NCI-H69 (cell line): Measurements from ENCODE around the gene DSCAM.

Experiments
- DNase-seq: peaks from one replicate; lab custom pipeline; 2025; lab: John Stamatoyannopoulos, UW

DSCAM gene

DNA sequence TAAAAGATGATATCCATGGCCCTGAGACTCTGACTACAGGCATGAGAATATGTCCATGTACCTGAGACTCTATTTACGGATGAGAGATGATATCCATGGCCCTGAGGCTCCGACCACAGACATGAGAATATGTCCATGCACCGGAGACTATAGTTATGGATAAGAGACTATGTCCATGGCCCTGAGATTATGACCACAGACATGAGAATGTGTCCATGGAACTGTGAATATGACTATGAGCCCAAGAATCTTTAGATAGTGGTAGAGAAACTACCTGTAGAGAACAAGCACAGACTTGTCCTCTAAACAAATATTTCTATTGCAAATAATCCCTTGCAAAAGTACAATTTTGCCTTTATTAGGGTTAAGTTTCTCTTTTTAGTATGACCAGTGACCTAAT is 716.5 kb downstream of the DSCAM start:
- DNase-seq, result no peak

DNA sequence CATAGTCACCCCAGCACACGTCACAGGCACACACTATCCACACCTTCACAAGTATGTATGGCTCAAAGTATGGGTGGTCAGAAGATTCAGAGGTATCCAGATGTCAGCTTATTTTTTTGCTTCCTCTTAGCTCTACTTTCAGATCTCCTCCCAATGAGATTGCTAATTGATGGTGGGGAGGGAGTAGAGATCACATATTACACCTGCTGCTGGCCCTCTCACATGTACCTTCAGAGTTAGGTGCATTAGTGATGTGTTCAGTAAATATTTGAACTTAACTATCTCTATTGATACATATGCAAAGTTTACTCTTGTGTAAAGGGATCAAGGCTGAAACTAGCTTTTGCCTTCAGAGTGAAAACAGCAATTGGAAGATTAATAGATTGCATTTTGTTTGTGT is 717.1 kb downstream of the DSCAM start:
- DNase-seq, result no peak

DNA sequence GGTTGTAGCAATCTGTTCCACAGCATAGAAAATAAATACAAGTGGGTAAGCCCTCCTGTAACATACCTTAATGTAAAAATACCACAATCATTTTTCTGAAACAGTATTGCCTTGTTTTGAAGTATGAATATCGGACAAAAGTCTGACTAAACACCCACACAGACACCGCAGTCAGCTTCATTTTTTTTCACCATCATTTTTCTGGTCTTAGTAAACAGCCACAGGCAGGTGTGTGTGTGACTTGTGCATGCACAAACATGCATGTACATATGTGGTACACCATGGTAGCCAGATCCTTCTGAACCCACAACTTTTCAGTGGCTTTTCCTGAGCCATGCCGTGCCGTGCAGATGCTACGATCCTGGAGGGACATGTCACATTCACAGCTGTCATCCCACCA is 718.1 kb downstream of the DSCAM start:
- DNase-seq, result no peak

DNA sequence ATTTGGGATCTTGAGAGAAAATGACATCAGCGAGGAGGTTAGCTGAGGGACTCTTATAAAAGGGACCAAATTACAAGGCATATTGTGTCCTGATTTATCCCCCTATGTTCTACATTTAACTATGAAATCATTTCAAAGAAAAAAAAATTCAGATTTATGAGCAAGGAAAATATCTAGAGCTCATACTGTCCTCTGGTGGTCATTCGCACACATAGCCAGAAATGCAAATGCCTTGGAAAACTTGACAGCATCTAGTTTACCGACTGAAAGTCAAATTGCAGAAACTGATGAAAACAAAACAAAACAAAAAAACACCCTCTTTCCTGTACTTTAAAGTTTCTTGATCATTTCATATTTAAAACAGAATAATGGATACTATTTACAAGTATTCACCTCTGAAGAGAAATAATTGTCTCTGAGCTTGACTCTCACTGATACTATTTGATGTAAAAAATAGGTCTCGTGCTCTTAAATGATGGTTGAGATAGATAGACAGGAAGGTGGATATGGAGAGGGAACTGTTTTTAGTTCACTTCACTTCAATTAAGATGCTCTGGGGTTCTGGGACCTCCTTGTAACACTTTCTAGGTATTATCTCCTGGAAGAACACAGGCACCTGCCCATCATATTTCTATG is 725.9 kb downstream of the DSCAM start:
- DNase-seq, result peak; percentile 69

DNA sequence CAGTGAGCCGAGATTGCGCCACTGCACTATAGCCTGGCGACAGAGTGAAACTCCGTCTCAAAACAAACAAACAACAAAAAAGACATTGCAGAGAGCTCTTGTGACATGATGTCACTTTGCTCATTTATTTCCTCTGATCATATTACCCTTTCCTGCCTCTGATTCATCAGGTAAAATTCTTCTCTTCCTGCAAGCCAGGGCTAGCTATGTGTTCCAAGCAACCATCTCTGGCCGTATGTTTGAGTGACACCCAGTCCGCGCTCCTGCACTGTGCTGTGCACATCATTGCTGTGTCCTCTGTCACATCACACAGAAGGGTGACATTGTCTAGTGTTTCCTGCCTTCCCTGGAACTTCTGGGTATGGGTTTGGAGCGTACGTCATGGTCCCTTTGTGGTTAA is 728.4 kb downstream of the DSCAM start:
- no peak for DNase-seq

DNA sequence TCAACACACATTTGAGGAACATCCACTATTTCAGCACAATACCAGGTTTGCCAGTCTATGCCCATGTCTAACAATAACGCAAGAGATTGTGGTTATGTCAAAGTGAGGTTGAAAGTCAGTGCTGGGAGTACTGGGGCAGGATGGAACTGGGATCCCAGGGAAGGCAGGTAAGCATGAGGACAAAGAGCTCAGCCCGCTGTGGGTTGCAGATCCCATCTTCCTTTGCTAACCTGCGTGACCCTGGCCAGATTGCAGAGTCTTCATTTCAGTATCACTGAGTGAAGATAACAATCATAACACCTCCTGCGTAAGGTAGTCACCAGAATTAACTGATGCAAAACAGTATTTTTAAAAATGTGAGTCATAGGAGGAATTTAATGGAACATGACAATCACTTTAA is 729.7 kb downstream of the DSCAM start:
- no peak for DNase-seq

DNA sequence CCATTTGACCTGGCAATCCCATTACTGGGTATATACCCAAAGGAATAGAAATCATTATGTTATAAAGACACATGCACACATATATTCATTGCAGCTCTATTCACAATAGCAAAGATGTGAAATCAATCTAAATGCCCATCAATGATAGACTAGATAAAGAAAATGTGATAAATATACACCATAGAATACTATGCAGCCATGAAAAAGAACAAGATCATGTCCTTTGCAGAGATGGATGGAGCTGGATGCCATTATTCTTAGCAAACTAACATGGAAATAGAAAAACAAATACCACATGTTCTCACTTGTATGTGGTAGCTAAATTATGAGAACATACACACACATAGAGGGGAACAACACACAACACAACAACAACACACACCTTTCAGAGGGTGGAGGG is 731.2 kb downstream of the DSCAM start:
- DNase-seq, result no peak

DNA sequence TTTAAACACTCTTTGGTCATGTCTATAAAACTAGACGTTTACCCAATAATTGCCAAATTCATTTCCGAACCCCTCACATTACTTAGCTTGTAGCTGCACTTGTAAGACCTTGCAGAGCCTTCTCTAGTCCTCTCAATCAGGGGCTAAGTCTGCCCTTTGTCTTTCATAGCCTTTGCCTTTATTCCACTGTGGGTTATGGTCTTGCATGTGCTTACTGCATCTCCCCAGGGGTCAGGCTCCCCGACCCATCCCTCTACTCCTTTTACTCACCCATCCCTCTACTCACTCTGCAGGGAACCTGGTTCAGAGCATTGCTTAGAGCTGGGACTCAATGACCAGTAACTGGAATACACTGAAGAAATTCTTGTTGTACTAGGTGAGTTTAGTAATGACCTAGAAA is 744.3 kb downstream of the DSCAM start:
- DNase-seq, result peak; percentile 48

DNA sequence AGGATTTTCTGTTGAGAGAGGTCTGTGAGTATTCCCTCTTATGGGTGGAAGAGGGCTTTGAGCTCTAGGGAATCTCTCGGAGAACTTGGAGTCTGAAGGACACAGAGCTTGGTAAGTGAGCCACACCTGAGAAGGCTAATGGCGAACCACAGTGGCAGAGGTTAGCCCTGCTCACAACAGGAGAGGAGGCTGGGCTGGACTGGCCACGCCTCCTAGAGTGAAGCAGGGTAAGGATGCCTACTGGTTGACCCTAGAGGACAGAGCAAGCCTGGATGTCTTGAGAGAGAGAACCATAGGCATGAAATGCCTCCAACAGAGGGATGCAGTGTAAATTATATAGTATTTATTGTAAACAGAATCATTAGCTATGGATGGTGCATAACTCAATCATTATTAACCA is 747.1 kb downstream of the DSCAM start:
- no peak for DNase-seq

DNA sequence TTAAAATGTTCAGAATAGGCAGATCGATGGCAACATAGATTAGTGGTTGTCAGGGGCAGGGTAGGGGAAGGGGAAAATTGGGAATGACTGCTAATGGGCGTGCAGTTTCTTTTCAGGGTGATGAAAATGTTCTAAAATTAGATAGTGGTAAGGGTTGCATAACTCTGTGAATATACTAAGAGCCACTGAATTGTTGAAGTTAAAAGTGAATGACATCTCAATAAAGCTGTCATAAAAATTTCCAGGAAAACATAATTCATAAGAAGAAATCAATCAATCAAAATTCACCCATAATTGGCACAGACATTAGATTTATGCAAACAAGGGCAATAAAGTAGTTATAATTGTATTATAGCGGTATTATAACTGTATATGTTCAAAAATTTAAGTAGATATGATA is 751.5 kb downstream of the DSCAM start:
- no peak for DNase-seq

DNA sequence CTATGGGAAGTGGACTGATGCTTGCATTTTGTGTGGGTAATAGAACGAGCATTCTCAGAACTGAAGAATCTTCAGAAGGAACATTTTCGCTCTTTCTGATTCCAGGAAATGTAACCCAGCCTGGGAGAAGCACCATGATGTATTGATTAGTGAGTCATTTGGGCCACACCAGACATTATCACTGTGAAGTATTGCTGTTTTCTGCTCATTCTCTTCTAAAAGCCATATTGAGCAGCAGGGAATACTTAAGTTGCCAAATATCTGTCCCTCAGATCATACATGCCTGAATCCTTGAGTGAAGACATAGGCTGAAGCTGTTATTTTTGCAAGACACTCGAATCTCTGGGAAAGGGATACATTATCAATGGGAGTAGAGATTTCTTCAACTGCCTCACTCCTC is 766.6 kb downstream of the DSCAM start:
- no peak for DNase-seq

DNA sequence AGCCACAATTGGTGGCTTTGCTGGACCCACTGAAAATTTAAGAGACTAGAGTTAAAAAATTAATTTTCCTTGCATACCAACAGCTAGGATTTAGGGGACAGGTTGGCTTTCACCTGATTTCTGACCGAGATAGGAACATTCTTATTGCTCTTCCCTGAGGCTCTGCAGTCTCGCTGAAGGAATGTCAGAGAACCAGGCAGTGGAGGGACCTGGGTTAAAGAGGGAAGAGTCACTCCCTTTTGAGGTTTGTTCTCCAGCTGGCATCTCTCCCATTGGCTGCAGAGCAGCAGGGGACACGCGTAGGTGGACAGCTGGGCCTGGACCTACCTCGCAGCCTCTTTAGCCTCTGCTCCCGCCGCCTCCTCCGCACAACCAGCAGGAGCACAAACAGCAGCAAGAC is 772.2 kb downstream of the DSCAM start:
- DNase-seq, result no peak

DNA sequence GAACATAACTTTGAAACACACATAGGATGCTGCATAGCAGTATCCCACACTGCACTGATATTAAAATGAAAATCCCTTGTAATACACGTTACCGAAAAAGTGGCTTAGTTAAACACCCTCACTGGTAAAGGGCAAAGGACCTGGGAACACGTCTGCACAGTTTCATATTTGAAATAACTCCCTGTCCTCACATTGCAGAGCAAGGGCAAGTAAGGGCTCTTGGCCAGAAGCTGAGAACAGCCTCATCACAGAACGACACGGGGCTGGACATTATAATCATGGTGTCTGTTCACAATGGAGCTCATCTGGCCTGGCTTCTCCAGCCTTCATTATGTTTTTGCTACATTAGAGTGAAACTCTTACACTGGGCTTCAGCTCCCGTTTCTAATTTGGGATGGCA is 772.8 kb downstream of the DSCAM start:
- DNase-seq, result no peak

DNA sequence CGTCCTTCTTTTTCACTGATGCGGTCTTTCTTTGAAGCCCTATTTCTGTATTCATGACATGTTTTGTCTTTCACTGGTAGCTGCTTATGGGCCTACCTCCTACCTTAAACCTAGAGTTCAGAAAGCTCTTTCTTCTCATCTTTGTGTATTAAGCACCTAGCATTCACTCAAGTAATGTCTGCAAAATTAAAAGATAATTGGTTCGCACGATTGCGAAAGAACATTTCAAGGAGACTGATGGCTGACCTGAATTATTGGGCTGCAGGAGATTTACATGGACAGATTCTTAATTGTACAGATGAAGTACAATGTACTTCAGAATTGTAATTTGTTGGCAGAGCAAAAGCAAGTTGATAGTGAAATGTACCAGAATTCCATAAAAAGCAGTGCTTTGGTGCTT is 773.3 kb downstream of the DSCAM start:
- DNase-seq, result no peak

DNA sequence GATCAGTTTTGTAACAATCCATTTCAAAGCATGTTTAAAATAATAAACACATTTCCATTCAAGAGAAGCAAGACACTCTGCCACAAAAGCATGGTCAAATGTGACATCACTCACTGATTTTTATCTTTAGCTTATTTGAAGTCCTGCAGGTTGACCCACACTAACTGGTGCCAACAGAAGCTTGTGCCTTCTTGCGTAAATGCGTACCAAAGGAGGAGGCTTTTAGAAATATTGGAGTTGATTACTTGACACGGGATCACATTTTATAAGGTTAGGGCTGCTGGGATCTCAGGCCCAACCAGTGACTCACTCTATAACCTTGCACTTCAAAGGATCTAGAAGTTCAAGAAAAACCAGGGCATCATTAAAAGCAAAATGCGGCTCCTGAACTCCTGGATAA is 776.1 kb downstream of the DSCAM start:
- no peak for DNase-seq

DNA sequence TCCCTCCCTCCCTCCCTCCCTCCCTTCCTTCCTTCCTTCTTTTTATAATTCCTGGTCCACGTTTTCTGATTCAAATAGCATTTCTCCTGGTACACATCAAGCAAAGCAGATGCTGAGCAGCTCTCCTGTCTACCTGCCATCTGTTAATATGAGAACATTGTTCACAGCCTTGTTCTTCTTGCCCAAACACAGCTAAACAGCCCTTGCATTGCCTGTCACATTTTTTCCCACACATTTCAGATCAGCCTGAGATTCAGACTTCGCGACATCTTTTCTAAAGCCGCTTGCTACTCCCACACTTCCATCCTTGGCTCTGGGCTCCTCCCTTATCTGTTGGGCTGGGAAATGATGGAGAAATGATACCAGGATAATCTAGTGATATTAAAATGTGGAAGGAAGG is 779.2 kb downstream of the DSCAM start:
- peak; percentile 58 for DNase-seq

DNA sequence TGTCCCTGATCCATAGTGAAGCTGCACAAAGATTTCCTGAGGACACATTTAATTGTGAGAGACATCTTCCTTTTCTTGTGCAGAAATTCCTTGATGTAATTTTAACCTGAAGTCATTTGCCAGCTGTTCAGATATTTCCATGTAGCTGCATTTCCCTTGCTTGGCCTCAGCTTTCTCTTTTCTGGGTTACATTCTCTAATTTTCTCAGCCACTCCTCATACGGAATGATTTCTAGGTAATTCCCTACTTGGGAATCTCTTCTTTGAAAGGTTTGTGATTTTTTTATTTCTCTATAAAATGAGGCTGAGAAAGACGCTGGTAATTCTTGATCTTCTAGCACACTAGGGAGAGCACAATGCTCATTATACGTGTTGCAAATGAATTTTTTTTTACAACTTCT is 780.7 kb downstream of the DSCAM start:
- no peak for DNase-seq

DNA sequence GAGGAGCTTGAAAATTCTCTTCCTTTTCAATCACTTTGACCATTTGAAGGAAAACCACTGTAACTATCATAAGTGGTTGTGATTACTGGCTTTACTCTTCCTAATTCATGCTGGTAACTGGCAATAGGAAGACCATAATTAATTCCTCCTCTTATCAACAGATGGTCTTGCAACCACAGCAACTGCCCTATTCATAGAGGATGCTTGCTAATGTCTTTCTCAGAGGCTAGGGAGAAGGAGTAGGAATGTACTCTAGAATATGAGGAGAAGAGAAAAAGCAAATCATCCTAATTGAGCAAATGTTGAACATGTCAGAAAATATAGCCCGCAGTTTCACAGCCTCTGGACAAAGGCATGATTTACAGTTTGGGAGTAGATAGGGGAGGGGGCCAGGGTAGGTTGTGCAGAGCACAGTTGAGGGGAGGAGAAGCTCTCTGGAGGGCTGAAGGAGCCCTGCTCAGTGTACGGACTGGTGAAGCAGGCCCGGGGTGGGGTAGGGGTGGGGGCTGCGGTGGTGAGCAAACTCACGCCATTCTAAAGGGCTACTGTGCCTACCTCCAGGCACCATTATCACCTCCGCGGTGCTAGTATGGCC is 786.8 kb downstream of the DSCAM start:
- peak; percentile 96 for DNase-seq

DNA sequence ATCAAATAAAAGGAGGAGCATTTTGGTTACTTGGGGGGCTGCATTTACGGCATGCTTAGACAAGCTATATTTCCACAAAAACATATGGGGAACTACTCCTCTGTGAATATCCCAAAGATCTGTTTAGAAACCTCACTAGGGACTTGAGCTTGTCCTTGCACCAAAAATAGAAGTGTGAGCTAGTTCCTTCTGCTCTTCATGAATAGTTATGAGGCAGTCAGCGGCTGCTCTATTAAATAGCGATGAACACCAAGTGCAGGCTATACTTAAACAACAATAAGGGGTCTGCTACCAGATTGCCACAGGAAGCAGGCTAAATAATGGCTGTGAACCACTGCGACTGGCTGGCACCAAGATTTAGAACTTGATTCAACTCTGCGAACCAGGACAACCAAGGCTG is 789.6 kb downstream of the DSCAM start:
- peak; percentile 56 for DNase-seq

DNA sequence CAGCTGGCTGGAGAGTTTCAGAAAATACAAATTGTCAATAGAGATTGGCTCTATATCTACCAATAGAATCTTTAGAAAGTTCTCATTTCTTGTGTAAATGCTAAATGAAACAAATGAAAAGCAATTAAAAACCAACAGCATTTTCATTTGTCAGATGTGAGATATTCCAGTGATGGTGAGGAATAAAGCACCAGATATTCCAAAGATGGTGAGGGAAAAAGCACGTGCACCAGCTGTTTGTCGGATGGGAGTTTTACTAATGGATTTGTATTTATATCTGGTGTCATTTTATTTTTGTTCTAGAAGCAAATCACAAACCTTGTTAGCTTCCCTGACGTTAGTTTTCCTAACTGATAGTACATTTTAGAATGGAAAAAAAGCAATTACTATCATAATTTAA is 790.9 kb downstream of the DSCAM start:
- DNase-seq, result no peak

DNA sequence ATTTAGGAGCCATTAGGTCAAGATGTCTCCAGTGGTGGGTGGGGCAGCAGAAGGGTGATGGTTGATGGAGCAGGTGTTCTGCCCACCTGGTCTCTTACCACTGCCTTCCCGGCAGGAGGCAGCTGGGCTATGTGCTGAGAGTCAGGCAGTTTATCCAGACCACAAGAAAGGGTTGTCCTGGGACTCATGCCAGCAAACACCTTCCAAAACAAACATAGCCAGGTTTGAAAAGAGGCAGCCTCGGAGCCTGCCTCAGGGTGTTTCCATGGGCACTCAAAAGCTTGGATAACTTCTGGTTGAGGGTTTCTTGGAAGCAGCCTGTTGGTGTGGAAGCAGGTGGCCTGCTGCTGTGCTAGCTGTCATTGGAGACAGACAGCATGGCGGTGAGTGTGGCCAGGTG is 792.6 kb downstream of the DSCAM start:
- DNase-seq, result peak; percentile 100

DNA sequence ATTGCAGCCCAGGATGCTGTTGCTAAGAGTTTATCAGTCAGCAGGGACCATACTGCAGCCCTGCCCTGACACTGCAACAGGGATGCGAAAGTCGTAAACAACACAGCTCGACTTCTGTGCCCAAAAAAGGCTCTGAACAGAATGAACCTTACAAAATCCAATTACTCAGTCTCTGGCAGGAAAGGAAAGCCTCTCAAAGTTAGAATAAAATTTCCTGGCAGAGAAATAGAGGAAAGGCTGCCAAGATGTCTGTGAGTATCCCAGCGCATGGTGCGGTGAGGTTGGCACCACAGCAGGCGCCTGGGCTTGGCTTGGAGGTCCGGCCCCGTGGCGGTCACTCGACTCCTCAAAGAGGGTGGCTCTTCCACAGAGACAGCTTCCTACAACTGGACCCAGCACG is 794.0 kb downstream of the DSCAM start:
- DNase-seq, result no peak

DNA sequence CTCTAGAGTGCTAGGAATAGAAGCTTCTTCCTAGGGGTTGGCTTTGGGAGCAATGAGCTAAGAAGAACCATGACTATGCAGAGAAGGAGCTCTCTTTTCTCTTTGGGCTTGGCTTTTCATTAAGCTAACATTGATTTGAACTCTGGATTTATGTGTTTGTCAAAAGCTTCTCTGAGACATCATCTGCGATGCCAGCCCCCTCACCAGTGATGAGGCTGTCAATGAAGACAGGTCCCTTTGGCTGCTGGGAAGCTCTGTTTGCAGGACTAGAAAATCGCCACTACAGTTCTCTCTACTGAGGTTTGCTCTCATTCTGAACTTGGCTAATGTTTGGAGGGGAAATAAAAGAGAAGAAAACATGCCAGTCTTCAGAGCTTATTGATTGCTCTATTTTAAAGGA is 794.7 kb downstream of the DSCAM start:
- no peak for DNase-seq

DNA sequence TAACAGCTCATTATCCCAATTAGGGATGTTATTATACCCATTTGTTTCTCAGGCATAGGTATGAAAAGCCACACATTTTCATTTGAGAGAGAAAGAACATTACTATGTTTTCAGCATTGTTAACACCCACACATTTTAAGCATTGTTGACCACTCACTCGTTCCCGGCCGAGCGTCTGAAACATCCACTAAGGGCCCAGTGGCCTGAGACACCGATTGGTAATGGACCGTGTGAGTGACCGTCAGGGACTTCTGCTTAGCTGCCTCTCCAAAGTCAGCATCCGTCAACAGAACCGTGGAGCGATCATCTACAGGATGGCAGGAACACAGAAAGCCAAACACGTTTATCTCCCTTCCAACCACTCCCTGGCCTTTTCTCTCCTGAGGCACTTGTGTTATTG is 795.2 kb downstream of the DSCAM start:
- DNase-seq, result no peak

DNA sequence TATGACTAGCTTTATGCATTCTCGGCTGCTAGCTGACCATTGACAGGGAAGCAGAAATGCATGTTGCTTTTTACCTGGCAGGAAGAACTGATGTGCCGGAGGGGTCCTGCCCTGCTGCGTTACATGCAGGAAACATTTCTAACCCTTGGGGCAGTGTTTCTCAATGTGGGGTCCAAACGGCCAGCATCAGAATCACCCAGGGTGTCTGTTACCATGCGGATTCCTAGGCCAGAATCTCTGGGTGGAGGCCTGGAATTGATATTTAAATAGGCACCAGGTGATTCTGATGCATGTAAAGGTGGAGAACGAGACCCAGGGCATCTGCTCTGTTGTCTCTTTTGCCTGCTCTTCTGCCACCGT is 797.0 kb downstream of the DSCAM start:
- peak; percentile 88 for DNase-seq
